Skeletal muscle tissue (tissue), 4 donors: Measurements from ENCODE around the gene ADAMTSL1. TPM values are rescaled to one million over a fixed set of nuclear protein-coding genes. Genes with fewer than 3 reads are reported as not detected.

Source experiments
- H3K27ac ChIP-seq: one replicate; pipeline ENCODE4 v1.7.0; 2013; ENCODE audit warnings: mild to moderate bottlenecking, low read depth, low read length, inconsistent platforms
- H3K27me3 ChIP-seq, 3 donors: one replicate each; pipeline ENCODE4 v1.7.0; 2013; ENCODE audit warnings: low read length in 3 of 3; ENCODE audit not compliant: control insufficient read depth in 3 of 3, insufficient read depth in 3 of 3
- H3K36me3 ChIP-seq, 3 donors: one replicate each; pipeline ENCODE4 v1.7.0; 2013; ENCODE audit warnings: low read length in 3 of 3; ENCODE audit not compliant: control insufficient read depth in 3 of 3, insufficient read depth in 3 of 3
- H3K4me1 ChIP-seq, 3 donors: one replicate each; pipeline ENCODE4 v1.7.0; 2013; ENCODE audit warnings: low read length in 3 of 3, mild to moderate bottlenecking in 3 of 3; ENCODE audit not compliant: control insufficient read depth in 3 of 3, insufficient read depth in 3 of 3
- H3K4me3 ChIP-seq, 3 donors: one replicate each; pipeline ENCODE4 v1.7.0; 2013; ENCODE audit warnings: low read length in 3 of 3
- H3K9ac ChIP-seq, 3 donors: one replicate each; pipeline ENCODE4 v1.7.0; 2013; ENCODE audit warnings: low read length in 3 of 3, mild to moderate bottlenecking in 3 of 3, moderate library complexity in 2 of 3, low read depth in 1 of 3
- H3K9me3 ChIP-seq, 3 donors: one replicate each; pipeline ENCODE4 v1.7.0; 2013; ENCODE audit warnings: low read length in 3 of 3; ENCODE audit not compliant: control insufficient read depth in 3 of 3
- total RNA-seq: library from RNA; depleted of rRNA; stranded (reverse); fragments of >200 nt; gene quantifications from one replicate; pipeline ENCODE4 v1.2.3, GENCODE V29; 2014
- donor health status: Osteomylitis.

ADAMTSL1 gene
- total RNA-seq, 1 donor from 2014 or later, result 18.3 TPM

DNA sequence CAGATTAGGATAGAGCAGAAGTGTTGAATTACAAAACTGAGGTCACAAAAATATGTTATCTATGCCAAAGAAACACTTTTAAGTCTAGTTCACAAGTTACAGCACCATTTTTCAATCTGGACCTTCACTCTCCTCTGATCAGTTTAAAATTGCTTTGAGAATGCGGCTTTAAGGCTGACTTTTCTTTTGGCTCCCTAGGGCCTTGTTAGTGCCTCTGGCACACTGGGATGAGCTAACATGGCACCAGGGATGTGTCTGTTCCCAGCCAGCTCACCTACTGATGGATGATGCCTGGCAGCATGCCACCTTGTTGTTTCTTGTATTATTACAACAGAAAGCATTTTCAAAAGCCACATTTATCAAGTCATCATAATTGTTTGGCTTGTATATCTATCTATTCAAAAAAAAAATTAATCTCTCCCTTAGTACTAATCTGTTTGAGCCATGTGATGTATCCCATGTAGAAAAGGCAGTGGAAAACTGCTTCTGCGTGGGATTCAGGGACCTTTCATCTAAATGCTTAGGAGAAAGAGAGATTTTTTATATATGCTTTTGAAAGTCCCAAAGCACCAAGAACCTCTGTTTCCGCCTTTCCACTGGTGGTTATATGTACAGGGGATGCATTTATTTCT, 46.6 kb downstream of the ADAMTSL1 start:
- H3K9ac ChIP-seq, result no peak overlapping the region
- H3K9me3 ChIP-seq, result peaks cover 0 to 2% (median 0%) of the 10 kb centered on the region in 3 donors
- no peak overlapping the region for H3K27ac ChIP-seq
- no peaks in the 10 kb centered on the region for H3K36me3 ChIP-seq
- no peaks in the 10 kb centered on the region for H3K27me3 ChIP-seq
- no peaks in the 10 kb centered on the region for H3K4me1 ChIP-seq
- no peak overlapping the region for H3K4me3 ChIP-seq

DNA sequence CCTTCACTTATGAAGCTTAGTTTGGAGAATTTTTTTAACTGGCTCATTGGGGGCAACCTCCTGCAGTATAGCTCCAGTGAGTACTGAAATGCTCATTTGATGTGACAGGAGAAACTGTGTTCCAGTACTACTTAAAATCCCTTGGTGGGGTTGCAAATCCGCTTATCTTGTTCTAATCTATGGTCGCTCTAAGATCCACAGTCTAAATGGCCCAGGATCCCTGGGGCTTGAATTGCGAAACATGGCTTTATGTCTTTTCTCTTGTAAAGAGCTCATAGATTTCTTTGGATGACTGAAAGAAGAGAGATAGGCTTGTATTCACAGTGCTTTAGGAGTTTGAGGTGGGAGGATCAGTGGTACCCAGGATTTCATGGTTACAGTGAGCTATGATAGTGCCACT, 52.7 kb downstream of the ADAMTSL1 start:
- Histone ChIP-seq H3K4me3 (no peak overlapping the region), H3K9ac (no peak overlapping the region), H3K36me3 (no peaks in the 10 kb centered on the region), H3K4me1 (no peaks in the 10 kb centered on the region), H3K27ac (no peak overlapping the region), H3K27me3 (no peaks in the 10 kb centered on the region), H3K9me3 (no peaks in the 10 kb centered on the region)

DNA sequence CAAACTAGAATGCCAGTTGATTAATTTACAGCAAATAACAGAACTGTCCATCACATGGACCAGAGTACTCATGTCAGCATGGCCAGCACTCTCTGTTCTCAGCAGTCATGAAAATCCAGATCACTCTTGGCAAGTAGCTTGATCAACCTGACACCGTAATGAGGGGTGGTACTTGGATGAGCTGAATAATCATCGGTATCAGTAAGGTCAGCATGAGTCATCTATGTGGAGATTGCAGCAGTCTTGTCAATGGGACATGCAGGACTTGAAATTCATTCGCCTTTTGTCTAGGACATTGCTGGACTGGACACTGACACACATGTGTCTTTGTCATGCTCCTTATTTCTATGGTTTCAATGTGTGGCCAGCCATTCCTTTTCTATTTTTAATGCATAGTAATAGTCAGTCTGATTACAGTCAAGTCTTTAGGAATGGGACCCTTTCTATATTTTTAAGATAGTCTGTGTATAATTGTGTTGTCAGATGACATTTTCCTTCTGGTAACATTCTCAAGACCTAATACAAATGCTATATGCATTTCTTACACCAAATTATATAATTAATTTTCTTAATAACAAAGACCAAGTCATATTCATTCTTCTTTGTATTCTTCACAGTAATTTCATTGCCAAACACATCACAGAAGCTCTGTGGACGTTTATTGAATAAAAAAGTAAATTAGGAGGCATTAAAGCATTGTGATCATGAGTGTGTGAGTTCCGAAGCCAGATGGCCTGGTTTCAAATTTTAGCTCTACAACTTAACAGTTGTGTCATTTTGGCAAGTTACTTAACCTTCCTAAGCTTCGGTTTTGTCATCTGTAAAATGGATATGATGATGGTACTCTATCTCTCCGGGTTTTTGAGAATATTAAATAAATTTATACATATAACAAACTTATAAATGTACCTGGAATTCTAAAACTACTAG, 57.4 kb downstream of the ADAMTSL1 start:
- Histone ChIP-seq H3K27me3 (no peaks in the 10 kb centered on the region), H3K9me3 (peaks cover 0 to 3% (median 0%) of the 10 kb centered on the region in 3 donors), H3K27ac (no peak overlapping the region), H3K4me3 (no peak overlapping the region), H3K36me3 (no peaks in the 10 kb centered on the region), H3K4me1 (no peaks in the 10 kb centered on the region), H3K9ac (no peak overlapping the region)

DNA sequence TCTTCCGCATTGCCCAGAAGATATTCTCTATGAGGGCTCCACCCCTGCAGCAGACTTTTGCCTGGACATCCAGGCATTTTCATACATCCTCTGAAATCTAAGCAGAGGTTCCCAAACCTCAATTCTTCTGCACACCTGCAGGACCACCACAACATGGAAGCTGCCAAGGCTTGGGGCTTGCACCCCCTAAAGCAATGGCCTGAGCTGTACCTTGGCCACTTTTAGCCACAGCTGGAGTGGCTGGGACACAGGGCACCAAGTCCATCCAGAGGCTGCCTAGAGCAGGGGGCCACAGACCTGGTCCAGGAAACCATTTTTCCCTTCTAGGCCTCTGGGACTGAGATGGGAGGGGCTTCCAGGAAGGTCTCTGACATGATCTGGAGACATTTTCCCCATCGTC, 60.7 kb downstream of the ADAMTSL1 start:
- H3K4me1 ChIP-seq, result no peaks in the 10 kb centered on the region
- H3K27me3 ChIP-seq, result no peaks in the 10 kb centered on the region
- no peaks in the 10 kb centered on the region for H3K36me3 ChIP-seq
- H3K9ac ChIP-seq, result no peak overlapping the region
- no peak overlapping the region for H3K4me3 ChIP-seq
- H3K9me3 ChIP-seq, result peaks cover 0 to 3% (median 0%) of the 10 kb centered on the region in 3 donors
- H3K27ac ChIP-seq, result no peak overlapping the region

DNA sequence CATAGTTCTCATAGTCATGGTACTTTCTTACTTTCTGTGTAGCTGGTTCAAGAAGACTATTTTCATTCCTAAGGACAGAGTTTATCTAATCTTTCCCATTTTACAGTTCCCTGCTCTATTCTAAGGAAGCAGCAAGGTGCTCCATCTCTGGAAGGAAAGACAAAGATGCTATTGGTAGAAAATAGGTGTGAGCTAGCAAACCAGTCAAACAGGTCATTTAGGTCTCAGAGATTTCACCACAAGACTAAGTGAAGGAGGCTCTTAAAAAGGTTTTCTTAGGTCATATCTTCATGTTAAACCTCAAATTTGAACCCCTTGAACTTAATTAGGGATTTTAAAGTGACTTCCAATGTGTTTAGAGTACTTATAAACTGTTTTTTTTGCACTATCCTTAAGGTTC, 62.6 kb downstream of the ADAMTSL1 start:
- H3K4me1 ChIP-seq, result no peaks in the 10 kb centered on the region
- H3K9me3 ChIP-seq, result peaks cover 0 to 3% (median 0%) of the 10 kb centered on the region in 3 donors
- no peaks in the 10 kb centered on the region for H3K27me3 ChIP-seq
- H3K36me3 ChIP-seq, result no peaks in the 10 kb centered on the region
- no peak overlapping the region for H3K9ac ChIP-seq
- H3K4me3 ChIP-seq, result no peak overlapping the region
- no peak overlapping the region for H3K27ac ChIP-seq

DNA sequence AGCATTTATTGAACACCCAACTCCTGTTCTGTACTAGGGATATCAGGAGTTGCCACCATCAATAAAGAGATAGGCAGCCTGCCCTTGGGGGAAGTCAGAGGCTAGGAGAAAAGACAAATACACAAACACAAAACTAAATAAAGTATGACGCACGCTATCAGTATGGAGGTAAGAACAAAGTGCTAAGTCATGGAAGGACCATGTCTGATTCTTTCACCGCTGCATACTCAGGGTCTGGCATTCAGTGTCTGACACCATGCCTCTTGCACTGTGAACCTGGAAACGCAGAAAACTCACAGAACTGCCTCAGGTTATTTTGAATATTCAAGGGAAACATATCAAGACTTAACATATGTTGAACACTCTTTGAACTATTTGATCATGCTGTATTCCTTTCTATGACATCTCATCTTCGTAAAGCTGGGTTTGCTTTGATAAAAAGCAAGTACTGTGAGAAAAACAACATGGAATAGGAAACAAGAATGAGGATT, 65.3 kb downstream of the ADAMTSL1 start:
- Histone ChIP-seq H3K36me3 (no peaks in the 10 kb centered on the region), H3K9ac (no peak overlapping the region), H3K4me1 (no peaks in the 10 kb centered on the region), H3K9me3 (peaks cover 0 to 3% (median 0%) of the 10 kb centered on the region in 3 donors), H3K27ac (no peak overlapping the region), H3K4me3 (no peak overlapping the region), H3K27me3 (no peaks in the 10 kb centered on the region)

DNA sequence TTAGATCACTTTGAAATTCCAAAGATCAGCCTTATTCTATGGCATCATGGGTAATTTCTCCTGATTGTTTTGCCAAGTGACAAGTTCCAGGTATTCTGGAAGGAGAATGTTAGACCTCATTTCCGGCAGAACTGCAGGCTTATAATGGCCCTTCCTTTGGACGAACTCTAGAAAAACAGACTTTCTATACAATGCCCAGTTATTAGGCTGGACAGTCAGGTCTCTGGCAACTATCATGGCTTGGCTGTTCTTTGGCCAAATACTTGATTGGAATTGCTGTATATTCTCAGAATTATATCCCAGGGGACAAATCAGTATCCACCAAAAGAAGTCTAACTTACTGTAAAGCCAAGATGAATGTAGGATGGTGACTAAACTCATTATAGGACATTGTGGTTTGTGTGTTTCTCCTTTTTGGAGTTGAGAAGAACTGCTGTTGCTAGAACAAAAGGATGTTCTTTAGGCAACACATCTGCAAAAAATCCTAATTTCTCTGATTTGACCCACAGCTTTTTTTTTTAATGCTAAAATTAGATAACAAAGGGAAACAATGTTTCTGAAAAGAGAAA, 69.0 kb downstream of the ADAMTSL1 start:
- Histone ChIP-seq H3K9ac (no peak overlapping the region), H3K27me3 (no peaks in the 10 kb centered on the region), H3K36me3 (no peaks in the 10 kb centered on the region), H3K4me3 (no peak overlapping the region), H3K27ac (no peak overlapping the region), H3K9me3 (no peaks in the 10 kb centered on the region), H3K4me1 (no peaks in the 10 kb centered on the region)

DNA sequence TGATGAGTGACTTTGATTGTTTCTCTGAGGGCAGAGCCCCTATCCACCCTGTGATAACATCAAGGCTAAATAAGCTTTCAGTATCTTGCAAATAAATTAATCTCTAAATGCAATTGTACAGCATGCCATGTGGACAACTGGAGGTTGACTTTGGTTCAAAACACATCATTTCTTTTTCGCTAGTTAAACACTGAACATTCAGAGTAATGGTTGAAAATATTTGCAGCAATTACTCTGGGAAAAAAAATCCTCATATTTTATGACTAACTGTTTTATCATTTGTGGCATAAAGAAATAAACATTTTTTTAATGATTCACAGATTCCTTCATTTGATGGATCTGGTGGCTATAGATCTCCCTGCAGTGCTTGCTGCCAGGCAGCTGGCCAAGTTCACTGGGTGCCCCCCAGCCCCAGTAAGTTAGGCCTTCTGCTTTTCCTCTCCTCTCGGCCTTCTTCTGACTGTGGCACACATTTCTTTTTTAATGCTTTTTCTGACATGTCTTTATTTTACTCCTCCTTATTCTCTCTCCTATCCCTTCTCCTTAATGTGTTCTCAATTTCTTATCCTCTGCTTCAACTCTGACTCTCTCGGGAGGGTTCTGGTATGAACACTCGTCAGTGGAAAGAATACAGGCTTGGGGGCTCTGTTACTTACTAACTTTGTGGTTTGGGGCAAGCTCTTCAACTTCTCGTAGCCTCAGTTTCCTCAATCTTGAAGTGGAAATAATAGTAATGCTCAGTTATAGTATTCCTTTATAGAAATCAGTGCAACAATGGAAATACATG, 69.6 kb downstream of the ADAMTSL1 start:
- Histone ChIP-seq H3K27me3 (no peaks in the 10 kb centered on the region), H3K9me3 (no peaks in the 10 kb centered on the region), H3K4me3 (no peak overlapping the region), H3K36me3 (no peaks in the 10 kb centered on the region), H3K9ac (no peak overlapping the region), H3K4me1 (no peaks in the 10 kb centered on the region), H3K27ac (no peak overlapping the region)

DNA sequence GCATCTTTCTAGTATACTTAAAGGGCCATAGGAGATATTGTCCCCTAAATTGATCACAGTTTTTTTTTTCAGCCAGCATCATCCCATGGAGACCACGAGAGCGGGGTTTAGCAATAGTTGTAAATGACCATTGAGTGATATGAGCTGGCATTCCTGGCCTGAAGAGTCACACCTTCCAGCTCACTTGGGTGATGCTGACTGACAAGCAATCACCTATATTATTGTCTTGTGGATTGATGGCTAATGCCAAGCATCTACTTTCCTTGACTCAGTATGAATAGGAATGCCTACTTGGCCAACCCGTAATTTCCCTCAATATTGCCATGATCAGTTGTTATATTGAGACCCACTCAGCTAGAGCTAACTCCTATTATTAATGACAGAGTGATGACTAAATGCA, 70.5 kb downstream of the ADAMTSL1 start:
- Histone ChIP-seq H3K27ac (no peak overlapping the region), H3K9ac (no peak overlapping the region), H3K36me3 (no peaks in the 10 kb centered on the region)

More for the DNA sequence above, 70.5 kb downstream of the ADAMTSL1 start:
- no peak overlapping the region for H3K4me3 ChIP-seq
- H3K27me3 ChIP-seq, result no peaks in the 10 kb centered on the region
- no peaks in the 10 kb centered on the region for H3K9me3 ChIP-seq
- H3K4me1 ChIP-seq, result no peaks in the 10 kb centered on the region
